Astrocyte (in vitro differentiated cells and primary cell): Measurements from ENCODE around the gene VASN.

Source experiments
- EZH2 ChIP-seq: IDR thresholded peaks from 2 replicates; pipeline ENCODE4 v1.6.1; 2012; ENCODE audit warnings: mild to moderate bottlenecking, low read length, inconsistent platforms; ENCODE audit not compliant: insufficient read depth
- TF ChIP-seq, protein P1 (sequence below): IDR thresholded peaks from 2 replicates; pipeline ENCODE4 v1.5.1; 2011; ENCODE audit warnings: low read depth, mild to moderate bottlenecking, inconsistent platforms, low read length, moderate library complexity; ENCODE audit not compliant: insufficient read depth

DNA sequence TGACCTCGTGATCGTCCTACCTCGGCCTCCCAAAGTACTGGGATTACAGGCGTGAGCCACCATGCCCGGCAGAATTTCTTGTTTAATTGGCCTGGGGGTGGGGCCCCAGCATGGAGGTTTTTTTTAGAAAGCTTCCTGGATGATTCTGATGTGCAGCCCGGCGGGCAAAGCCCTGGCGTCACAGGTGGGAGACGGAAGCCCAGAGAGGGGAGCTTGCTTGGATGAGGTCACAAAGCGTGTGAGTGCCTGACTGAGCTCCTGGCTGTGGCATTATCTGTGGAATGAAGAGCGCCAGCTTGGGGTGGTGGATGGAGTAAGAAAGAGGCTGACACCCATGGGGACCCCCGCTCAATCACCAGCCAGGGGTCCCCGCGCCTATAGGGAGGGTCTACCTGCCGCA, 4.1 kb downstream of the VASN start:
- TF ChIP-seq, protein P1, sequence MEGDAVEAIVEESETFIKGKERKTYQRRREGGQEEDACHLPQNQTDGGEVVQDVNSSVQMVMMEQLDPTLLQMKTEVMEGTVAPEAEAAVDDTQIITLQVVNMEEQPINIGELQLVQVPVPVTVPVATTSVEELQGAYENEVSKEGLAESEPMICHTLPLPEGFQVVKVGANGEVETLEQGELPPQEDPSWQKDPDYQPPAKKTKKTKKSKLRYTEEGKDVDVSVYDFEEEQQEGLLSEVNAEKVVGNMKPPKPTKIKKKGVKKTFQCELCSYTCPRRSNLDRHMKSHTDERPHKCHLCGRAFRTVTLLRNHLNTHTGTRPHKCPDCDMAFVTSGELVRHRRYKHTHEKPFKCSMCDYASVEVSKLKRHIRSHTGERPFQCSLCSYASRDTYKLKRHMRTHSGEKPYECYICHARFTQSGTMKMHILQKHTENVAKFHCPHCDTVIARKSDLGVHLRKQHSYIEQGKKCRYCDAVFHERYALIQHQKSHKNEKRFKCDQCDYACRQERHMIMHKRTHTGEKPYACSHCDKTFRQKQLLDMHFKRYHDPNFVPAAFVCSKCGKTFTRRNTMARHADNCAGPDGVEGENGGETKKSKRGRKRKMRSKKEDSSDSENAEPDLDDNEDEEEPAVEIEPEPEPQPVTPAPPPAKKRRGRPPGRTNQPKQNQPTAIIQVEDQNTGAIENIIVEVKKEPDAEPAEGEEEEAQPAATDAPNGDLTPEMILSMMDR = no peak
- no peak for TF ChIP-seq EZH2
